GM12892 (cell line): ENCODE measurements around the gene PRRT1B.

ENCODE experiments used
- POLR2A ChIP-seq: IDR thresholded peaks from 2 replicates; pipeline ENCODE4 v1.6.1; 2011; ENCODE audit warnings: low read depth, low read length, control low read depth
- POLR2AphosphoS5 ChIP-seq: IDR thresholded peaks from 2 replicates; pipeline ENCODE4 v1.6.1; 2011; ENCODE audit warnings: low read depth, low read length, control low read depth

- TF ChIP-seq POLR2A, result no peak
- no peak for TF ChIP-seq POLR2AphosphoS5
Measured at GRCh38 chr9:131562032-131562959, 17.0 kb downstream of the PRRT1B start.
